Hematopoietic multipotent progenitor cell treated with erythropoietin and hydrocortisone succinate and interleukin-3 and kit ligand, for 17 days (in vitro differentiated cells): ENCODE results near the gene SPACA4.
"Not testable (repeated sequence)": the region's sequence is repeated elsewhere in the genome, so short reads cannot be mapped to it uniquely, and the experiment has no call there.

Experiments used
- DNase-seq: peaks from one replicate; pipeline ENCODE4 v3.0.0-alpha.2; 2015; ENCODE audit warnings: low spot score

The SPACA4 gene

GRCh38 chr19:48606463-48607358 lies at the start of gene SPACA4:
Gene SPACA4 (plus strand): TSS chr19:48606742. CDS start chr19:48606979, 237 bp downstream.
- DNase-seq, result no peak

- no peak for DNase-seq
Observed at GRCh38 chr19:48556825-48557224, 49.7 kb upstream of the SPACA4 start.

- no peak for DNase-seq
Observed at GRCh38 chr19:48558018-48558684, 48.4 kb upstream of the SPACA4 start.

- DNase-seq, result no peak
Observed at GRCh38 chr19:48560095-48560530, 46.4 kb upstream of the SPACA4 start.

GRCh38 chr19:48561412-48561811 lies 45.1 kb upstream of the SPACA4 start:
- no peak for DNase-seq

GRCh38 chr19:48565090-48565489 lies 41.5 kb upstream of the SPACA4 start:
- DNase-seq, result no peak

- DNase-seq, result no peak
Observed at GRCh38 chr19:48568345-48568886, 38.1 kb upstream of the SPACA4 start.

GRCh38 chr19:48569814-48570213 lies 36.7 kb upstream of the SPACA4 start:
- DNase-seq, result no peak

GRCh38 chr19:48571378-48572162 lies 35.0 kb upstream of the SPACA4 start:
- no peak for DNase-seq

- no peak for DNase-seq
Observed at GRCh38 chr19:48573163-48573505, 33.4 kb upstream of the SPACA4 start.

- DNase-seq, result no peak
Observed at GRCh38 chr19:48575931-48576622, 30.5 kb upstream of the SPACA4 start.

- DNase-seq, result not testable (repeated sequence)
Observed at GRCh38 chr19:48577908-48578307, 28.6 kb upstream of the SPACA4 start.

GRCh38 chr19:48578891-48579290 lies 27.7 kb upstream of the SPACA4 start:
- DNase-seq, result no peak

GRCh38 chr19:48582168-48582567 lies 24.4 kb upstream of the SPACA4 start:
- DNase-seq, result no peak

- no peak for DNase-seq
Observed at GRCh38 chr19:48587387-48587786, 19.2 kb upstream of the SPACA4 start.

- DNase-seq, result peak; percentile 91
Observed at GRCh38 chr19:48588670-48589401, 17.7 kb upstream of the SPACA4 start.

GRCh38 chr19:48591021-48591420 lies 15.5 kb upstream of the SPACA4 start:
- no peak for DNase-seq

- no peak for DNase-seq
Observed at GRCh38 chr19:48595171-48595570, 11.4 kb upstream of the SPACA4 start.

- no peak for DNase-seq
Observed at GRCh38 chr19:48595833-48596232, 10.7 kb upstream of the SPACA4 start.

GRCh38 chr19:48596237-48596636 lies 10.3 kb upstream of the SPACA4 start:
- DNase-seq, result no peak
